Large intestine (tissue), 12 donors: ENCODE results near the gene FRAS1. TPM values are rescaled to one million over a fixed set of nuclear protein-coding genes. Genes with fewer than 3 reads are reported as not detected.
A peak's percentile ranks its signal among the peaks of the same experiment; 100 is the strongest.
"Not testable (repeated sequence)": the region's sequence is repeated elsewhere in the genome, so short reads cannot be mapped to it uniquely, and the experiment has no call there.

Experiments used
- DNase-seq, 2 donors: peaks; one replicate each; pipeline versions ENCODE4 v3.0.0 to v3.0.0-alpha.2; 2013
- H3K27ac ChIP-seq: one replicate; pipeline ENCODE4 v1.5.1; 2013; ENCODE audit warnings: low read length
- H3K27me3 ChIP-seq: 2 replicates; pipeline ENCODE4 v1.6.1; 2013; ENCODE audit warnings: low read length; ENCODE audit not compliant: control insufficient read depth, insufficient read depth
- H3K36me3 ChIP-seq: 2 replicates; pipeline ENCODE4 v1.6.1; 2013; ENCODE audit warnings: low read length; ENCODE audit not compliant: control insufficient read depth, insufficient read depth
- H3K4me1 ChIP-seq: one replicate; pipeline ENCODE4 v1.6.1; 2013; ENCODE audit warnings: low read length; ENCODE audit not compliant: control insufficient read depth, insufficient read depth
- H3K4me3 ChIP-seq: one replicate; pipeline ENCODE4 v1.5.1; 2013; ENCODE audit warnings: low read length
- H3K9me3 ChIP-seq: one replicate; pipeline ENCODE4 v1.6.1; 2013; ENCODE audit warnings: mild to moderate bottlenecking, low read depth, low read length, moderate library complexity; ENCODE audit not compliant: control insufficient read depth
- whole genome bisulfite sequencing: methylation state at CpG from one replicate; pipeline ENCODE4 v1.1.5; 2013; ENCODE audit warnings: low lambda C conversion rate; ENCODE audit not compliant: insufficient coverage; 5-methylcytosine and 5-hydroxymethylcytosine counted together
- long read RNA-seq, 11 donors: transcript quantifications; one replicate each; lab custom pipeline, GENCODE V29; 2026
- polyA plus RNA-seq: library from polyadenylated mRNA; unstranded; fragments of 120-200 nt; gene quantifications from one replicate; pipeline ENCODE4 v1.2.1, GENCODE V29; 2013

FRAS1 gene
- 12.9 TPM for polyA plus RNA-seq
- long read RNA-seq, donor 1, result 0 reads
- long read RNA-seq, donor 2, result 0 reads
- long read RNA-seq, donor 3, result 0 reads
- long read RNA-seq, donor 4, result 0 reads
- long read RNA-seq, donor 5, result 0 reads
- long read RNA-seq, donor 6, partial matches to known transcripts, result 0 of 1 reads
- long read RNA-seq, donor 6, other reads (novel, unspliced or antisense), result 0 of 1 reads
- long read RNA-seq, donor 7, result 0 reads
- long read RNA-seq, donor 8, result 0 reads
- long read RNA-seq, donor 9, result 0 reads
- long read RNA-seq, donor 10, full-length matches to known transcripts, result 1 of 1 reads
- long read RNA-seq, donor 10, partial matches to known transcripts, result 0 of 1 reads
- long read RNA-seq, donor 10, other reads (novel, unspliced or antisense), result 0 of 1 reads
- long read RNA-seq, donor 11, partial matches to known transcripts, result 0 of 1 reads
- long read RNA-seq, donor 11, other reads (novel, unspliced or antisense), result 0 of 1 reads

GRCh38 chr4:78057135-78057599 is at the start of gene FRAS1:
Gene FRAS1, plus strand, starts transcription at chr4:78057323. Its CDS starts 687 bp downstream, at chr4:78058010.
- peaks cover 6% of the 10 kb centered on the region for H3K4me1 ChIP-seq
- peak within 1 kb of the TSS; percentile 92 for H3K27ac ChIP-seq
- H3K4me3 ChIP-seq, result peak within 1 kb of the TSS; percentile 85
- H3K27me3 ChIP-seq, result no peaks in the 10 kb centered on the region
- H3K9me3 ChIP-seq, result no peaks in the 10 kb centered on the region
- no peaks in the 10 kb centered on the region for H3K36me3 ChIP-seq
- WGBS, result no CpG with 5 or more reads among the region's 39 CpGs
- DNase-seq, result peak; percentile 38 to 80

- not testable (repeated sequence) for DNase-seq, H3K36me3 ChIP-seq, H3K4me1 ChIP-seq, H3K4me3 ChIP-seq, H3K27me3 ChIP-seq, H3K27ac ChIP-seq
- 100% methylated on average over 2 of the region's 5 CpGs for WGBS
- peaks cover 15% of the 10 kb centered on the region for H3K9me3 ChIP-seq
These were observed 46.1 kb upstream of the FRAS1 start for GRCh38 chr4:78011003-78011402.

GRCh38 chr4:78014889-78015886 is 41.9 kb upstream of the FRAS1 start:
- Histone ChIP-seq H3K9me3 (peaks cover 10% of the 10 kb centered on the region), H3K27me3 (no peaks in the 10 kb centered on the region), H3K36me3 (no peaks in the 10 kb centered on the region), H3K27ac (no peak overlapping the region), H3K4me3 (no peak overlapping the region), H3K4me1 (no peaks in the 10 kb centered on the region)
- WGBS, result 53% methylated on average over 4 of the region's 10 CpGs
- no peak for DNase-seq

- DNase-seq, result no peak
- Histone ChIP-seq H3K36me3 (no peaks in the 10 kb centered on the region), H3K27me3 (no peaks in the 10 kb centered on the region), H3K4me3 (no peak overlapping the region), H3K4me1 (no peaks in the 10 kb centered on the region), H3K9me3 (no peaks in the 10 kb centered on the region), H3K27ac (no peak overlapping the region)
- 100% methylated on average over 1 of the region's 3 CpGs for WGBS
These were observed 38.7 kb upstream of the FRAS1 start for GRCh38 chr4:78018271-78019049.

- DNase-seq, result no peak
- H3K9me3 ChIP-seq, result no peaks in the 10 kb centered on the region
- H3K27ac ChIP-seq, result no peak overlapping the region
- H3K4me3 ChIP-seq, result no peak overlapping the region
- H3K27me3 ChIP-seq, result no peaks in the 10 kb centered on the region
- H3K4me1 ChIP-seq, result no peaks in the 10 kb centered on the region
- no peaks in the 10 kb centered on the region for H3K36me3 ChIP-seq
These were observed 37.7 kb upstream of the FRAS1 start for GRCh38 chr4:78019414-78019813.

GRCh38 chr4:78020677-78021076 is 36.4 kb upstream of the FRAS1 start:
- no peak overlapping the region for H3K4me3 ChIP-seq

GRCh38 chr4:78022517-78022916 is 34.6 kb upstream of the FRAS1 start:
- H3K36me3 ChIP-seq, result no peaks in the 10 kb centered on the region
- DNase-seq, result no peak
- H3K9me3 ChIP-seq, result no peaks in the 10 kb centered on the region
- no peaks in the 10 kb centered on the region for H3K27me3 ChIP-seq
- no peak overlapping the region for H3K27ac ChIP-seq
- no peaks in the 10 kb centered on the region for H3K4me1 ChIP-seq
- H3K4me3 ChIP-seq, result no peak overlapping the region
- no CpG with 5 or more reads among the region's 2 CpGs for WGBS

More at GRCh38 chr4:78020677-78021076, 36.4 kb upstream of the FRAS1 start:
- Histone ChIP-seq H3K27ac (no peak overlapping the region), H3K36me3 (no peaks in the 10 kb centered on the region), H3K4me1 (no peaks in the 10 kb centered on the region), H3K27me3 (no peaks in the 10 kb centered on the region), H3K9me3 (no peaks in the 10 kb centered on the region)
- 93% methylated on average over 3 of the region's 4 CpGs for WGBS
- DNase-seq, result no peak

- Histone ChIP-seq H3K4me3 (no peak overlapping the region), H3K9me3 (no peaks in the 10 kb centered on the region), H3K27me3 (no peaks in the 10 kb centered on the region), H3K27ac (no peak overlapping the region), H3K36me3 (no peaks in the 10 kb centered on the region), H3K4me1 (no peaks in the 10 kb centered on the region)
- 77% methylated on average over 1 of the region's 1 CpG for WGBS
- no peak for DNase-seq
These were observed 33.0 kb upstream of the FRAS1 start for GRCh38 chr4:78024085-78024484.

- H3K4me1 ChIP-seq, result no peaks in the 10 kb centered on the region
- H3K27me3 ChIP-seq, result no peaks in the 10 kb centered on the region
- no peaks in the 10 kb centered on the region for H3K36me3 ChIP-seq
- WGBS, result no CpG with 5 or more reads among the region's 3 CpGs
- no peaks in the 10 kb centered on the region for H3K9me3 ChIP-seq
- no peak overlapping the region for H3K4me3 ChIP-seq
- DNase-seq, result no peak
- no peak overlapping the region for H3K27ac ChIP-seq
These were observed 32.5 kb upstream of the FRAS1 start for GRCh38 chr4:78024576-78025091.
